HFFc6 (cell line): ENCODE measurements around the gene PCGF1. TPM values are rescaled to one million over a fixed set of nuclear protein-coding genes. Genes with fewer than 3 reads are reported as not detected.

Experiments
- DNase-seq: peaks from one replicate; pipeline ENCODE4 v3.0.0-alpha.2; 2018
- H3K27ac Mint-ChIP-seq: 2 replicates; pipeline ENCODE4 v1.8.0; 2020; ENCODE audit warnings: mild to moderate bottlenecking, mixed read lengths
- H3K27me3 Mint-ChIP-seq: 2 replicates; pipeline ENCODE4 v1.8.0; 2021; ENCODE audit warnings: mild to moderate bottlenecking, moderate library complexity, mixed read lengths; ENCODE audit not compliant: insufficient read depth
- H3K36me3 Mint-ChIP-seq: 2 replicates; pipeline ENCODE4 v1.8.0; 2021; ENCODE audit warnings: low read depth, mixed read lengths
- H3K4me1 Mint-ChIP-seq: 2 replicates; pipeline ENCODE4 v1.8.0; 2020; ENCODE audit warnings: low read depth, mixed read lengths
- H3K4me3 Mint-ChIP-seq: 2 replicates; pipeline ENCODE4 v1.8.0; 2020; ENCODE audit warnings: mild to moderate bottlenecking, moderate library complexity, mixed read lengths
- H3K9me3 Mint-ChIP-seq: 2 replicates; pipeline ENCODE4 v1.8.0; 2020; ENCODE audit warnings: mild to moderate bottlenecking, mixed read lengths
- total RNA-seq, 6 experiments: library from RNA; stranded (reverse); fragmentation: NEBNext Ultra II Directional; extraction: Animal tissue kit (Norgen Biotek cat#: 25700); gene quantifications; 2 replicates in 1 of 6; 3 replicates in 5 of 6; pipeline ENCODE4 v1.2.3, GENCODE V29; 2021
- TF ChIP-seq, protein P1 (sequence below): fragments of 200-600 bp; sonication (generic); IDR thresholded peaks from 2 replicates; pipeline ENCODE4 v1.5.0; 2021; ENCODE audit warnings: antibody characterized with exemption, mild to moderate bottlenecking

The PCGF1 gene
- total RNA-seq, 6 experiments from 2014 or later, result 26.0 to 33.8 (median 29.3) TPM

DNA sequence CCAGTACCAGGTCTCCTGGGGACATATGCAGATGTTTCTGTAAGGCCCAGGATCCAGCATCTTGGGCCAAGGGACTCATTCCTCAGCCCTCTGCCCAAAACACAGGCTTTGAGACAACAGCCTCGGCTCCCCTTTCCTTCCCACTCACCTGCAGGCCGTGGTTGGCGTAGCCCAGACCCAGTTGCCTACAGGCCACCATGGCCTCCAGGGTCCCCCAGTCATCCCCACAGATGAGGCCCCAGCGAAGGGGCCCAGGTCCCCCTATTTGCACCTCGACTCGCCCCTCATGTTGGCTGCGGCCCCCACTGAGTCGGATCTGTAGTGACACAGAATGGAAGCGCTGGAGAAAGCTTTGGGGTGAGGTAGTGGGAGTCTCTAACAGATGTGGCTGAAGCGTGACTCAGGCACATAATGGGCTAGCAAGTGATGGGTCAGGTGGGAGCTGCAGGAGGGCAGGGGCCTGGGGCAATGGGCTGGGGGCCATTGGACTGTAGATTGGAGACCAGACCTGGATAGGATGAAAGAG, 28.0 kb upstream of the PCGF1 start:
- Mint-ChIP-seq H3K4me3 (no peak overlapping the region), H3K4me1 (peaks cover 36% of the 10 kb centered on the region), H3K9me3 (no peaks in the 10 kb centered on the region), H3K27ac (no peak overlapping the region), H3K27me3 (no peaks in the 10 kb centered on the region), H3K36me3 (peaks cover 9% of the 10 kb centered on the region)
- TF ChIP-seq, protein P1, sequence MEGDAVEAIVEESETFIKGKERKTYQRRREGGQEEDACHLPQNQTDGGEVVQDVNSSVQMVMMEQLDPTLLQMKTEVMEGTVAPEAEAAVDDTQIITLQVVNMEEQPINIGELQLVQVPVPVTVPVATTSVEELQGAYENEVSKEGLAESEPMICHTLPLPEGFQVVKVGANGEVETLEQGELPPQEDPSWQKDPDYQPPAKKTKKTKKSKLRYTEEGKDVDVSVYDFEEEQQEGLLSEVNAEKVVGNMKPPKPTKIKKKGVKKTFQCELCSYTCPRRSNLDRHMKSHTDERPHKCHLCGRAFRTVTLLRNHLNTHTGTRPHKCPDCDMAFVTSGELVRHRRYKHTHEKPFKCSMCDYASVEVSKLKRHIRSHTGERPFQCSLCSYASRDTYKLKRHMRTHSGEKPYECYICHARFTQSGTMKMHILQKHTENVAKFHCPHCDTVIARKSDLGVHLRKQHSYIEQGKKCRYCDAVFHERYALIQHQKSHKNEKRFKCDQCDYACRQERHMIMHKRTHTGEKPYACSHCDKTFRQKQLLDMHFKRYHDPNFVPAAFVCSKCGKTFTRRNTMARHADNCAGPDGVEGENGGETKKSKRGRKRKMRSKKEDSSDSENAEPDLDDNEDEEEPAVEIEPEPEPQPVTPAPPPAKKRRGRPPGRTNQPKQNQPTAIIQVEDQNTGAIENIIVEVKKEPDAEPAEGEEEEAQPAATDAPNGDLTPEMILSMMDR, result no peak
- no peak for DNase-seq

GRCh38 chr2:74534411-74534810, 26.9 kb upstream of the PCGF1 start:
- DNase-seq, result no peak
- TF ChIP-seq, protein P1, result no peak
- Mint-ChIP-seq H3K9me3 (no peaks in the 10 kb centered on the region), H3K27me3 (no peaks in the 10 kb centered on the region), H3K4me1 (peaks cover 36% of the 10 kb centered on the region), H3K36me3 (peaks cover 9% of the 10 kb centered on the region), H3K4me3 (no peak overlapping the region), H3K27ac (no peak overlapping the region)

DNA sequence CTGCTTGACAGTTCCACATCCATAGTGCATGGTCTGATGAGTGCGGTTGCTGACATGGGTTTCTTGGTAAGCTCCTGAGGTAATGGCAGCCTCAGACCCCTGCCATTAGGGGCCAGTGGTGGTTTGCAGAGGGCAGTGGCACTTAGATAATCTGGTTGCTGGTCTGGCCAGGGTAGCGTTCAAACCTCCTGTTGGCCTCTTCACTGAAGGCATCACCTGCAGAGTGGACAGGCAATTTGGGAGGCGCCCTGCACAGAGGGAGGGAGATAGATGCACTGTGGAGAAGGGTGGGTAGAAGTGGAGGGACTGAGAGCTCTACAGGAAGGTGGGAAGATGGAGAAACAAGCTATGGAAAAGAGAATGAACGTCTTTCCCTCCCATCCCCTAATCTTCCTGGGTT, 26.0 kb upstream of the PCGF1 start:
- Mint-ChIP-seq H3K36me3 (peaks cover 17% of the 10 kb centered on the region), H3K27me3 (peaks cover 4% of the 10 kb centered on the region), H3K4me1 (peaks cover 39% of the 10 kb centered on the region), H3K9me3 (no peaks in the 10 kb centered on the region), H3K27ac (0 out of 2 replicates have a peak overlapping the region, but pooled peaks have one; percentile 32), H3K4me3 (no peak overlapping the region)
- TF ChIP-seq, protein P1, result no peak
- no peak for DNase-seq

- Mint-ChIP-seq H3K27me3 (peaks cover 4% of the 10 kb centered on the region), H3K36me3 (peaks cover 23% of the 10 kb centered on the region), H3K4me1 (peaks cover 43% of the 10 kb centered on the region), H3K27ac (peak overlapping the region; percentile 74), H3K9me3 (no peaks in the 10 kb centered on the region), H3K4me3 (peak overlapping the region; percentile 100)
- peak; percentile 55 for DNase-seq
- TF ChIP-seq, protein P1, result peak; percentile 74
These were observed 24.7 kb upstream of the PCGF1 start for GRCh38 chr2:74532222-74532621.

DNA sequence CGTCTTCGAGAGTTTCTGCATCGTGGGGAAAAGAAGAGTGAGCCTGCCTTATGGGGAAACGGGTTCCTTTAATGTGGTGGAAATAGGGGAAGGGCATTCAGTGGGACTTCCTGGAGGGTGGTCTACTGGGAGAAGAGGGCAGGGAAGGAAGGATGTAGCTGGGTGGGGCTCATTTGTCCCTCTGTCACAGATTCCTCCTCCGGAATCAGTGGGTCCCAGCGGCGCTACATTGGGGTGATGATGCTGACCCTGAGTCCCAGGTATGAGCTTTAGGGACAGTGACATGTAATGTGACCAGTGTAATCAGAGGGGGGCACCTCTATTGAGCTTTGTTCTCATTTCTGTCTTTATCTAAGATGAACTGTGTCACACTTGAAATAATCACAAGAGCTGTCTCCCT, 24.2 kb upstream of the PCGF1 start:
- peaks cover 4% of the 10 kb centered on the region for H3K27me3 Mint-ChIP-seq
- DNase-seq, result no peak
- no peaks in the 10 kb centered on the region for H3K9me3 Mint-ChIP-seq
- peaks cover 37% of the 10 kb centered on the region for H3K4me1 Mint-ChIP-seq
- peaks cover 29% of the 10 kb centered on the region for H3K36me3 Mint-ChIP-seq
- TF ChIP-seq, protein P1, result no peak
- H3K27ac Mint-ChIP-seq, result peak overlapping the region; percentile 74
- H3K4me3 Mint-ChIP-seq, result peak overlapping the region; percentile 100
